Caco-2 (cell line): ENCODE measurements around the gene SAFB2. TPM values are rescaled to one million over a fixed set of nuclear protein-coding genes. Genes with fewer than 3 reads are reported as not detected.

Source experiments
- BruUV-seq: library from RNA; stranded (reverse); fragments of 400-500 nt; replicated peaks from 2 replicates; lab custom pipeline; 2021; lab: Mats Ljungman, UMichigan
- CTCF ChIA-PET: fragments of 300-600 bp; sonication (Branson Sonifier 250); formaldehyde crosslinking; loops from one replicate; lab custom pipeline; 2022; ENCODE audit warnings: antibody characterized with exemption; lab: Charles Lee
- POLR2A ChIA-PET: fragments of 300-600 bp; sonication (Branson Sonifier 250); formaldehyde crosslinking; loops from one replicate; lab custom pipeline; 2022; ENCODE audit warnings: antibody characterized with exemption; lab: Charles Lee
- DNase-seq, 2 experiments: peaks; one replicate each; pipeline versions ENCODE4 v3.0.0 to v3.0.0-alpha.2; 2020 to 2022
- H3K27me3 ChIP-seq: replicated peaks from 2 replicates; pipeline ENCODE4 v1.6.0; 2011; ENCODE audit warnings: low read length; ENCODE audit not compliant: control insufficient read depth, insufficient read depth
- H3K36me3 ChIP-seq: 2 replicates; pipeline ENCODE4 v1.5.1; 2011; ENCODE audit warnings: low read length; ENCODE audit not compliant: control insufficient read depth, insufficient read depth
- H3K4me1 ChIP-seq: fragments of 250-450 bp; sonication (Bioruptor Pico); 2 replicates; pipeline ENCODE4 v1.5.1; 2020; ENCODE audit warnings: mild to moderate bottlenecking
- H3K4me3 ChIP-seq: 2 replicates; pipeline ENCODE4 v1.5.1; 2011; ENCODE audit warnings: low read depth, mild to moderate bottlenecking, control low read depth, low read length
- H3K9me3 ChIP-seq: fragments of 250-450 bp; sonication (Bioruptor Pico); 2 replicates; pipeline ENCODE4 v1.5.1; 2020; ENCODE audit warnings: mild to moderate bottlenecking, moderate library complexity
- H3K27ac Mint-ChIP-seq: one replicate; pipeline ENCODE4 v1.8.0; 2022; ENCODE audit warnings: mixed read lengths; ENCODE audit not compliant: unreplicated experiment
- H3K27me3 Mint-ChIP-seq: one replicate; pipeline ENCODE4 v1.8.0; 2022; ENCODE audit warnings: mixed read lengths; ENCODE audit not compliant: insufficient read depth, unreplicated experiment
- H3K36me3 Mint-ChIP-seq: one replicate; pipeline ENCODE4 v1.8.0; 2022; ENCODE audit warnings: mild to moderate bottlenecking, mixed read lengths; ENCODE audit not compliant: insufficient read depth, unreplicated experiment
- H3K4me1 Mint-ChIP-seq: one replicate; pipeline ENCODE4 v1.8.0; 2022; ENCODE audit warnings: low read depth, mixed read lengths; ENCODE audit not compliant: unreplicated experiment
- H3K4me3 Mint-ChIP-seq: one replicate; pipeline ENCODE4 v1.8.0; 2022; ENCODE audit warnings: mild to moderate bottlenecking, moderate library complexity, mixed read lengths; ENCODE audit not compliant: unreplicated experiment
- H3K9me3 Mint-ChIP-seq: one replicate; pipeline ENCODE4 v1.8.0; 2022; ENCODE audit warnings: mixed read lengths; ENCODE audit not compliant: unreplicated experiment
- CTCF ChIP-seq, 2 experiments: fragments of 200-600 bp in 1 of 2; IDR thresholded peaks; 1 replicate in 1 of 2; 2 replicates in 1 of 2; pipeline versions ENCODE4 v1.5.1 to v1.8.0; 2011 to 2022; ENCODE audit warnings: antibody characterized with exemption in 1 of 2, control low read depth in 1 of 2, inconsistent platforms in 1 of 2, low read depth in 1 of 2, low read length in 1 of 2, mild to moderate bottlenecking in 1 of 2, moderate library complexity in 1 of 2; ENCODE audit not compliant: insufficient read depth in 1 of 2, severe bottlenecking in 1 of 2, unreplicated experiment in 1 of 2
- intact Hi-C: fragments of 100-400 bp; cut with micrococcal nuclease; formaldehyde crosslinking; loops from one replicate; pipeline ENCODE4 v1.10.0; 2022; ENCODE audit not compliant: unreplicated experiment
- total RNA-seq: library from RNA; stranded (reverse); gene quantifications from 2 replicates; pipeline ENCODE4 v1.2.3, GENCODE V29; 2022

Gene SAFB2
- total RNA-seq, 1 experiment from 2014 or later, result 81.3 TPM

GRCh38 chr19:5587071-5587455 is 35.5 kb downstream of the SAFB2 start:
- H3K27me3 Mint-ChIP-seq, result no peaks in the 10 kb centered on the region
- H3K27ac Mint-ChIP-seq, result no peak overlapping the region
- BruUV-seq, result no TSS peak
- H3K9me3 ChIP-seq, result no peaks in the 10 kb centered on the region
- intact Hi-C loops, result no loop called here
- H3K36me3 ChIP-seq, result no peaks in the 10 kb centered on the region; the same call in 1 of the 2 replicates
- DNase-seq, result no peak
- peaks cover 69% of the 10 kb centered on the region for H3K36me3 Mint-ChIP-seq
- H3K4me3 Mint-ChIP-seq, result no peak overlapping the region
- H3K4me1 Mint-ChIP-seq, result no peaks in the 10 kb centered on the region
- CTCF ChIA-PET, result no interaction called here
- no peaks in the 10 kb centered on the region for H3K27me3 ChIP-seq
- no peak overlapping the region for H3K4me3 ChIP-seq
- POLR2A ChIA-PET, result no interaction called here
- no peak for TF ChIP-seq CTCF (IDR thresholded peaks at IDR 0.05; ENCODE audit: insufficient read depth in 1 of 2, low read depth in 1 of 2, low read length in 1 of 2, severe bottlenecking in 1 of 2, unreplicated experiment in 1 of 2)
- peaks cover 6% of the 10 kb centered on the region for H3K4me1 ChIP-seq
- H3K9me3 Mint-ChIP-seq, result no peaks in the 10 kb centered on the region

GRCh38 chr19:5586300-5587070 is 36.1 kb downstream of the SAFB2 start:
- H3K36me3 ChIP-seq, result no peaks in the 10 kb centered on the region; the same call in 1 of the 2 replicates
- H3K27me3 Mint-ChIP-seq, result no peaks in the 10 kb centered on the region
- H3K9me3 ChIP-seq, result no peaks in the 10 kb centered on the region
- intact Hi-C loops, result no loop called here
- no TSS peak for BruUV-seq
- H3K4me3 Mint-ChIP-seq, result no peak overlapping the region
- no peak overlapping the region for H3K4me3 ChIP-seq
- peaks cover 10% of the 10 kb centered on the region for H3K4me1 ChIP-seq
- no peaks in the 10 kb centered on the region for H3K27me3 ChIP-seq
- no peak overlapping the region for H3K27ac Mint-ChIP-seq
- POLR2A ChIA-PET, result no interaction called here
- CTCF ChIA-PET, result no interaction called here
- no peak for TF ChIP-seq CTCF (IDR thresholded peaks at IDR 0.05; ENCODE audit: insufficient read depth in 1 of 2, low read depth in 1 of 2, low read length in 1 of 2, severe bottlenecking in 1 of 2, unreplicated experiment in 1 of 2)
- peaks cover 63% of the 10 kb centered on the region for H3K36me3 Mint-ChIP-seq
- H3K4me1 Mint-ChIP-seq, result no peaks in the 10 kb centered on the region
- no peaks in the 10 kb centered on the region for H3K9me3 Mint-ChIP-seq
- no peak for DNase-seq

- Mint-ChIP-seq H3K36me3 (peaks cover 57% of the 10 kb centered on the region), H3K4me3 (no peak overlapping the region), H3K4me1 (no peaks in the 10 kb centered on the region), H3K27ac (no peak overlapping the region), H3K9me3 (no peaks in the 10 kb centered on the region), H3K27me3 (no peaks in the 10 kb centered on the region)
- ChIA-PET CTCF (no interaction called here), POLR2A (no interaction called here)
- no peaks in the 10 kb centered on the region for H3K9me3 ChIP-seq
- DNase-seq, result no peak
- no peak overlapping the region for H3K4me3 ChIP-seq
- H3K4me1 ChIP-seq, result peaks cover 10% of the 10 kb centered on the region
- H3K27me3 ChIP-seq, result no peaks in the 10 kb centered on the region
- TF ChIP-seq CTCF (IDR thresholded peaks at IDR 0.05; ENCODE audit: insufficient read depth in 1 of 2, low read depth in 1 of 2, low read length in 1 of 2, severe bottlenecking in 1 of 2, unreplicated experiment in 1 of 2), result no peak
- intact Hi-C loops, result no loop called here
- no TSS peak for BruUV-seq
- H3K36me3 ChIP-seq, result no peaks in the 10 kb centered on the region; the same call in 1 of the 2 replicates
Observed at GRCh38 chr19:5585461-5586299, 36.9 kb downstream of the SAFB2 start.
